Measurements from ENCODE around the gene CNTNAP2. TPM values are rescaled to one million over a fixed set of nuclear protein-coding genes. Genes with fewer than 3 reads are reported as not detected.
A peak's percentile ranks its signal among the peaks of the same experiment; 100 is the strongest.

CNTNAP2 gene
- total and polyA plus RNA-seq, 2 of the 8 experiments (the other 6 are each of a cell fraction or from before 2014, with no cell fraction given) = 27.9 to 71.0 TPM

GRCh38 chr7:148436571-148436970, 2320.0 kb downstream of the CNTNAP2 start:
- H2BK120ac ChIP-seq (replicated peaks; ENCODE audit: low read depth, low read length) = no peak overlapping the region
- no peaks in the 10 kb centered on the region; a peak in 1 of 7 replicates for H3K4me1 ChIP-seq (replicated peaks in 1 of 4; ENCODE audit: control insufficient read depth in 3 of 4, insufficient read depth in 4 of 4, low read length in 3 of 4)
- H3K4ac ChIP-seq (replicated peaks; ENCODE audit: insufficient read length, low read depth, low read length) = no peak overlapping the region
- H4K91ac ChIP-seq (replicated peaks; ENCODE audit: insufficient read length, low read length) = no peak overlapping the region
- H2AK5ac ChIP-seq (ENCODE audit: low read depth, low read length) = no peak overlapping the region
- H3K14ac ChIP-seq (ENCODE audit: insufficient read length) = no peak overlapping the region
- peak overlapping the region; percentile 94 for H2AFZ ChIP-seq (ENCODE audit: low read length)
- no peak overlapping the region for H2BK15ac ChIP-seq (ENCODE audit: low read length)
- no peaks in the 10 kb centered on the region for H4K20me1 ChIP-seq (replicated peaks in 1 of 2; ENCODE audit: control insufficient read depth in 1 of 2, insufficient read depth in 2 of 2, low read length in 2 of 2)
- no peak overlapping the region for H3K18ac ChIP-seq (ENCODE audit: extremely low read depth, low read length)
- no peaks in the 10 kb centered on the region for H3K27me3 ChIP-seq (replicated peaks in 1 of 4; ENCODE audit: control insufficient read depth in 3 of 4, extremely low read depth in 1 of 4, insufficient read depth in 3 of 4, low read length in 3 of 4)
- H2BK5ac ChIP-seq (ENCODE audit: low read depth, low read length) = no peak overlapping the region
- H4K5ac ChIP-seq (ENCODE audit: insufficient read length, low read depth, low read length) = no peak overlapping the region
- CTCF ChIA-PET (ENCODE audit: partially characterized antibody) = no interaction called here
- no peak overlapping the region for H3K27ac ChIP-seq (ENCODE audit: low read depth, low read length)
- H3K4me2 ChIP-seq (ENCODE audit: insufficient read depth in 1 of 2, low read depth in 2 of 2, low read length in 2 of 2) = no peak overlapping the region
- no peaks in the 10 kb centered on the region for H3K79me2 ChIP-seq (ENCODE audit: control insufficient read depth in 1 of 2, insufficient read depth in 2 of 2, low read length in 2 of 2)
- H3K4me3 ChIP-seq (ENCODE audit: extremely low read depth in 1 of 4, insufficient read depth in 2 of 4, low read depth in 3 of 4, low read length in 4 of 4) = no peak overlapping the region
- no peaks in the 10 kb centered on the region for H3K9me3 ChIP-seq (ENCODE audit: insufficient read depth in 2 of 2, low read depth in 1 of 2, low read length in 1 of 2)
- no peak for FAIRE-seq
- DNase-seq (ENCODE audit: low read depth in 1 of 2, low spot score in 2 of 2) = no peak
- 72% methylated on average over 7 of the region's 7 CpGs; no CpG with 5 or more reads in 1 of the 2 experiments for WGBS, 2 experiments (ENCODE audit: extremely low coverage in 1 of 2, insufficient coverage in 1 of 2, insufficient read length in 1 of 2, insufficient replicate concordance in 2 of 2, low coverage in 1 of 2, low lambda C conversion rate in 2 of 2, missing lambda C conversion rate in 1 of 2)
- H2BK12ac ChIP-seq (ENCODE audit: low read depth, low read length) = no peak overlapping the region
- H3K79me1 ChIP-seq (ENCODE audit: low read depth, low read length) = no peaks in the 10 kb centered on the region
- H3K23ac ChIP-seq (ENCODE audit: insufficient read length) = no peak overlapping the region
- H4K8ac ChIP-seq (ENCODE audit: extremely low read depth, insufficient read depth, low read length) = no peak overlapping the region
- H3K36me3 ChIP-seq (ENCODE audit: control insufficient read depth in 2 of 4, insufficient read depth in 4 of 4, low read length in 3 of 4) = no peaks in the 10 kb centered on the region
- POLR2A ChIA-PET (ENCODE audit: partially characterized antibody) = no interaction called here
- no peak overlapping the region for H2BK20ac ChIP-seq (ENCODE audit: low read length)
- H3K56ac ChIP-seq (replicated peaks; ENCODE audit: insufficient read length, low read depth, low read length) = no peak overlapping the region
- no peaks in the 10 kb centered on the region for H3K23me2 ChIP-seq (ENCODE audit: low read depth, low read length)
- no peak overlapping the region for H3K9ac ChIP-seq (replicated peaks in 1 of 4; ENCODE audit: extremely low read depth in 1 of 4, low read depth in 3 of 4, low read length in 3 of 4)
- TF ChIP-seq TAF1 (IDR thresholded peaks at IDR 0.05; ENCODE audit: low read depth, low read length) = no peak
- TF ChIP-seq ASH2L (IDR thresholded peaks at IDR 0.05; ENCODE audit: low read length) = no peak
- TF ChIP-seq CREB1 (IDR thresholded peaks at IDR 0.05) = no peak
- no peak for TF ChIP-seq CHD1 (IDR thresholded peaks at IDR 0.05; ENCODE audit: low read depth, low read length)
- no peak for TF ChIP-seq POU5F1 (IDR thresholded peaks at IDR 0.05; ENCODE audit: low read depth, low read length)
- TF ChIP-seq CTBP2 (IDR thresholded peaks at IDR 0.05; ENCODE audit: borderline replicate concordance, insufficient read depth, insufficient read length, low read length) = no peak
- no peak for TF ChIP-seq POLR2A (IDR thresholded peaks at IDR 0.05; ENCODE audit: control extremely low read depth in 1 of 2, low read depth in 2 of 2, low read length in 2 of 2)
- no peak for TF ChIP-seq TEAD4 (IDR thresholded peaks at IDR 0.05; ENCODE audit: low read depth, low read length)
- no peak for TF ChIP-seq SRF (IDR thresholded peaks at IDR 0.05; ENCODE audit: low read depth, low read length)
- no peak for TF ChIP-seq KDM5A (IDR thresholded peaks at IDR 0.05; ENCODE audit: low read length)
- no peak for TF ChIP-seq CTCF (IDR thresholded peaks at IDR 0.05; ENCODE audit: control extremely low read depth in 1 of 3, insufficient read depth in 1 of 3, low read depth in 1 of 3, low read length in 3 of 3)
